Measurements from ENCODE around the gene MCOLN2.
A peak's percentile ranks its signal among the peaks of the same experiment; 100 is the strongest.

Gene MCOLN2

DNA sequence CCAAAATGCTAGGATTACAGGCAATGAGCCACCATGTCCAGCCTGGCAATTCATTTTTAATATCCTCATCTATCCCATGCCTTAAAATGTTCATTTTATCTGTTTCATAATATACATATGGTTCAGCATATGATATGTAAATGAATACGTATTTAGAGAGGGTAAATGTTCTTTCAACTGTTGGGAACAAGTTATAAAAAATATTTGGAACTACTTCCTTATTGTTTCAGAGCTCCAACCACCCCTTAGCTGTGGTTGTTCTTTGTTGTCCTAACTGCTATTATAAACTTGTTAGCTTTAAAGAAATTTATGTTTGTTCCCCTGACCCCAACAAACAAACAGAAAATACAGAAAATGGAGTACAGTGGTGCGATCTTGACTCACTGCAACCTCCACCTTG is 14.5 kb downstream of the MCOLN2 start:
- DNase-seq, result no peak

GRCh38 chr1:84975035-84975434 is 21.9 kb downstream of the MCOLN2 start:
- DNase-seq, result no peak

DNA sequence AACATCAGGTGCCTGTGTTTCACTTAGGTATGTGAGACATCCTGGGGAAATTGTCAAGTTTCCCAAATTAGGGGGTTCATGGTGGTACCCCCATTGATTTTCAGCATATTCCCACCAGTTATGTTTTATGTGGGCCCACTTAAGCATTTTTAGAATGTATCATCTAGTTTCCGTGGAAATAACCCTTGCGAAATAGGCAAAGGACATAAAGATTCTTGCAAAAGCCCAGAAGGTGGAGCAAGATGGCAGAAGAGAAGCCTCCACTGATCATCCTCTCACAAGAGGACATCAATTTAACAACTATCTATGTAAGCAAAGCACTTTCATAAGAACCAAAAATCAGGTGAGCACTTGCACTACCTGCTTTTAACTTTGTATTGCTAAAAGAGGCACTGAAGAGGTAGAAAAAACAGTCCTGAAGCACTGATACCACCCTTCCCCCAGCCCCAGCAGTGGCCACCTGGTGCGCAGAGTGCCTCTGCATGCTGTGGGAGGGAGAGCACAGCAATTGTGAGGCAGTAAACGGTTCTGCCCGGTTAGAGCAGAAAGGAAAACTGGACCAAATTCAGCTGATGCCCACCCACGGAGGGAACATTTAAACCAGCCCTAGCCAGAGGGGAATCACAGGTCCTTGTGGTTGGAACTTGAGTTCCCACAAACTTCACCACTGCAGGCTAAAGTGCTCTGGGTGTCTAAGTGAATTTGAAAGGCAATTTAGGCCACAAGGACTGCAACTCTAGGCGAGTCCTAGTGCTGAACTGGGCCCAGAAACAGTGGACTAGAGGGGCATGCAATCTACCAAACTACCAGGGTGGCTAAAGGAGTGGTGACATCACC is 23.2 kb downstream of the MCOLN2 start:
- DNase-seq, result peak; percentile 56

DNA sequence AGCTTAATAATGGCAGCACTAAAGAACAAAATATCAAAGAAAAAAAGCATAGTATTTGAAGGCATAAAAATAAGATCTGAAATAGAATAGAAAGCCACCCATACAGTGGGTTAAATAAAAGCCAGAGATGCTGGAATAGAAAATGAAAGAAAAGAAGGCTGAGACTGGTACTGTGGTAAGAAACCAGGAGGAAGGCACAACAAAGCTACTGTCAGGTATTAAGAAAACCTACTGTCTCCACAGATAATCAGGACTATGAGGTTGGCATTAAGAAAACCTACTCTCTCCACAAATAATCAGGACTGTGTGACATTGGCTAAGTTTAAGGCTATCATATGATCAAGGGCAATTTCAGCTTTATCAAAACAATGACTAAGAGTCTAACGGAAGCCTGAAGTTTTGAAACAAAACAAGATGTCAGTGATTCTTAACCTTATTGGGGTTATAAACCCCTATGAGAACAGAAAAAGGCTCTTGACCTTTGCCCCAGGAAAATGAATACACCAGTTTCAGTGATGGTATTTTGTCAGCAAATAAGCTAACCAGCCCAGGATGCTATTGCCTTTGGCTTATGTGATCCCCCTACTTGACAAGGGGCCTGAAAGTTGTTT is 24.4 kb downstream of the MCOLN2 start:
- no peak for DNase-seq

DNA sequence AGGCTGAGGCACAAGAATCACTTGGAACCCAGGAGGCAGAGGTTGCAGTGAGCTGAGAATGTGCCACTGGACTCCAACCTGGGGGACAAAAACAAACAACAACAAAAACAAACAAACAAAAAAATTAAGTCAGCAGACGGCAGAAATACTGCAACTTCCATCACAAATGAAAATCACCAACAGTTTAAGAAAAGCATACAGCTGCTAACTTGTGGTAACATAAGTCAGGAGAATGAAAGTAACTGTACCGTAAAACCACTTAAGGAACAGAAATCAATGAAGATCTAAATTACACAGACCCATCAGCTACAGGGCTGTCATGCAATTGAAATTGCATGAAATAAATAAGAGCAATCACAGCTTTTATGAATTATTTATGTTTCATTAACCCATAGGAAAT is 25.0 kb downstream of the MCOLN2 start:
- DNase-seq, result no peak

- DNase-seq, result no peak
Observed at GRCh38 chr1:84969489-84970250, 27.2 kb downstream of the MCOLN2 start.

DNA sequence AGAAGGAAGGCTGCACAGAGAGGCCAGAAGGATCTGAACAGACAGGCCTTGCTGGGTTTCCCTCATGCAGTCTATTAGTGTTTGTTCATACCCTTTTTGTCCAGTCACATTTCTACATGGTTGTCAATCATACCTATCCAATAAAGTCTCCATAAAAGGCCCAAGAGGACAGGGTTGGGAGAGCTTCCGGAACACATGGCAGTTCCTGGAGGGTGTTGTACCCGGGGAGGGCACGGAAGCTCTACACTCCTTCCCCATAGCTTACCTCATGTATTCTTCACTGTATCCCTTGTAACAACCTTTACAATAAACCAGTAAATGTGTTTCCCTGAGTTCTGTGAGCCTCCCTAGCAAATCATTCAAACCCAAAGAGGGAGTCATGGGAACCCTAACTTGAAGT is 28.0 kb downstream of the MCOLN2 start:
- no peak for DNase-seq

DNA sequence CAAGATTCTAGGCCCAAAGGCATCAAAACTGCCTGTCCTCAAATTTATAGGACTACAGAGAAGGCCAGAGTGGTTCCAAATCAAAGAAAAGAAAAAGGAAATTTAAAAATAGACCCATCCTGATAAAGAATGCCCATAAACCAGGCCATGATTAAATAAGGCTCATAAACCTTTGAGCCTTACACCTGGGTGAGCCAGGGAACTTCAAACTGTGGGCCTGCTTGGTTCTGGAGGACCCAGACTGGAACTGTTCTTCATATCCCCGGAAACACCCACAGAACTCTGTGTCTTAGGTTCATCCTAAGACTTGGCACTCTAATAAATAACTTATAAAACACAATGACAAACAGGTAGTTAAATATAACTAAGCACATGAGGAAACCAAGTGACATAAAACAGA is 28.8 kb downstream of the MCOLN2 start:
- DNase-seq, result no peak

GRCh38 chr1:84967666-84968065 is 29.2 kb downstream of the MCOLN2 start:
- DNase-seq, result no peak

DNA sequence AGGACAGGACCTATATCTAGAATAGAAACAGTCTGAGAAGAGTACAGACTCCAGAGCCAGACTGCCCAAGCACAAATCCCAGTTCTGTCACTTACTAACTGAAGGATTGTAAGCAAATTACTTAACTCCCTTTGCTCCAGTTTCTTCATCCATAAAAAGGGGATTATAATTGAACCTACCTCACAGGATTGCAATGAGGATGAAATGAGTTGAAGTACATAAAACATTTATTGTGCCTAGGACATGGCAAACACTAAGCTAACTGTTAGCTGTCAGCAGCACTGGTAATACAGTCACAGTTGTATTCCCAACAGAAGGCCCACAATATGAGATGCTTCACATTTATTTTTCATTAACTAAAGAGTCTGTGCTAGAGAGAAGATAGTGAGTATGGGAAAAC is 33.9 kb downstream of the MCOLN2 start:
- DNase-seq, result no peak

DNA sequence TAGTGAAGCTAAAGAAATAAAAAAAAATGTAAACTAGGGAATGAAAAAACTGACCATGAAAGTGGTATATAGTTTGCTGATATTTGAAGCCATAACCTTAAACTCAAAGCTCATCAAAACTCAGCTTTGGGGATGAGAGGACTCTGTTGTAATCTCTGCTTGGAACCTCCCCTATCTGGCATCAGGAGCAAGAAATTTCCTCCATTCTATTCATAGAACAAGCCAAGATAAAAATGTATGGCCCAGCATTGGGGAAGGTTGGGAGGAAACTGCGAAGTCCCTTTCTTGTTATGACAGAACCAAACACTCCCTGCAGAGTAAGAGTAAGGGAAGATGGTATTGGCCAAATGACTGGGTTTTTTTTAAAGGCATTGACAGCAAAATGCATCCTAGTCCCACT is 35.6 kb downstream of the MCOLN2 start:
- no peak for DNase-seq

- no peak for DNase-seq
Observed at GRCh38 chr1:84960371-84960770, 36.5 kb downstream of the MCOLN2 start.

- DNase-seq, result no peak
Observed at GRCh38 chr1:84959294-84959693, 37.6 kb downstream of the MCOLN2 start.

GRCh38 chr1:84957966-84958365 is 38.9 kb downstream of the MCOLN2 start:
- no peak for DNase-seq

DNA sequence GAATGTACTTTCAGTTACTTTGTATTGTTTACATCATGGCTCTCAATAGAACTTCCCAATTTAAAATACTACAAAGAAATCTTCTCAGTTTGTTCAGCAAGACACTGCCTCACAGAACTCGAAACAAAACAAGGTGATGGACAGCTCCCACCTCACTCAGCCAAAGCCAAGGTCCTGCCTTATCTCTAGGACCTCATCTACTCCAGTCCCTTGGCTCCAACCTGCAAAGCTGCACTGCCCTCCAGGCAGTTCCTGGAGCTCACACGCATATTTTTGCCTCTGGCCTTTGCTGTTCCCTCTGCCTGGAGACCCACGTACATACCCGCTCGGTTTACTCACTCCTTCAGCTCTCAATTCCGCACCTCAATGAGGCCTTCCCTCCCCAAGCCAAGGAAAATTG is 40.3 kb downstream of the MCOLN2 start:
- DNase-seq, result no peak

DNA sequence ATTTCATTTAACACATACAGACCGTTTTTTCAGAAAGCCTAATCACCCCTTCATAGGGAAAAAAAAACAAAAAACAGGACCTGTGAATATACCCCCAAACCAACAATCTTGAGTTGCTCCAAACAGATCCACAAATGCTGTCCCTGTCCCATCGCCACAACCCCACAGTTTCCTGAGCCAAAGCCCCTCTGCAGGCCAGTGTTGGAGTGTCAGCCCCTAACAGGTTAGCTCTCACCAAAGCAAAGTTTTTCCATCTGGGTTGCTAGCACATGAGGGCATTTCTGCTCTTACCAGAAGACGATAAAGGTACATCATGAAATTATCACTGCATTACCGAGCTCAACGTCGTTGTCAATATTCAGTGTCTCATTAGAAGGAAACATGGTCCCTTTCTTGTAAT is 40.8 kb downstream of the MCOLN2 start:
- no peak for DNase-seq

- no peak for DNase-seq
Observed at GRCh38 chr1:84949664-84950063, 47.2 kb downstream of the MCOLN2 start.

- DNase-seq, result no peak
Observed at GRCh38 chr1:84947536-84948410, 49.1 kb downstream of the MCOLN2 start.

GRCh38 chr1:84946631-84947030 is 50.3 kb downstream of the MCOLN2 start:
- no peak for DNase-seq

- peak; percentile 96 for DNase-seq
Observed at GRCh38 chr1:84944767-84945486, 52.0 kb downstream of the MCOLN2 start.

GRCh38 chr1:84941843-84942242 is 55.1 kb downstream of the MCOLN2 start:
- no peak for DNase-seq

DNA sequence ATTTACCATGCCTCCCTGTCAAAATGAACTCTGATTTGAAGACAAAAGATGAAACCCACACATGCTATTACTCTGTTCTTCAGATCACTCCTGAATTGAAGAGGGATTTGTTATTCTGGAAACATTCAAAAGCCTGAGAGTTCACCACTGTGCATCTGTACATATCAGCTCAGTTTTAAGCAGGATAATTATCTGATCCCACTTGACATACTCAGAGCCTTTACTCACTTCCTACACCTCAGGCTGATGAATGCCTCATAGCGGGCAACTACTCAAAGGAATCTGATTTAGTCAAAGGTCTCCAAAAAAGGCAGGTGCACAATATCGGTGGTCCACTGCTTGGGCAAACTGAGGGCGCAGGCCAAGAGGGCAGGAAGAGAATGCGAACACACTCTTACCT is 56.4 kb downstream of the MCOLN2 start:
- no peak for DNase-seq

Measured in hematopoietic multipotent progenitor cell treated with erythropoietin and hydrocortisone succinate and interleukin-3 and kit ligand, for 4 days (in vitro differentiated cells).